Ureter (tissue), 1 donor: ENCODE data around the gene ATAD2B. TPM values are rescaled to one million over a fixed set of nuclear protein-coding genes. Genes with fewer than 3 reads are reported as not detected.

Experiments
- DNase-seq: peaks from one replicate; pipeline ENCODE4 v3.0.0-alpha.2; 2020; ENCODE audit warnings: low spot score
- total RNA-seq: library from RNA; stranded (reverse); gene quantifications from one replicate; pipeline ENCODE4 v1.2.4, GENCODE V29; 2023
- donor health status: DM: yes; HTN: yes; CAD: no.

The ATAD2B gene
- total RNA-seq, 1 donor from 2014 or later, result 48.4 TPM

GRCh38 chr2:23912054-23912453 is 14.9 kb downstream of the ATAD2B start:
- no peak for DNase-seq

- DNase-seq, result no peak
Measured at GRCh38 chr2:23905155-23905554, 21.8 kb downstream of the ATAD2B start.

GRCh38 chr2:23904692-23905091 is 22.2 kb downstream of the ATAD2B start:
- DNase-seq, result no peak

- DNase-seq, result no peak
Measured at GRCh38 chr2:23904215-23904614, 22.7 kb downstream of the ATAD2B start.

GRCh38 chr2:23903034-23903433 is 23.9 kb downstream of the ATAD2B start:
- no peak for DNase-seq

- no peak for DNase-seq
Measured at GRCh38 chr2:23901966-23902846, 24.7 kb downstream of the ATAD2B start.

- DNase-seq, result no peak
Measured at GRCh38 chr2:23900541-23901322, 26.2 kb downstream of the ATAD2B start.

GRCh38 chr2:23900133-23900532 is 26.8 kb downstream of the ATAD2B start:
- DNase-seq, result no peak

GRCh38 chr2:23871206-23871605 is 55.7 kb downstream of the ATAD2B start:
- DNase-seq, result no peak

- no peak for DNase-seq
Measured at GRCh38 chr2:23867449-23867848, 59.5 kb downstream of the ATAD2B start.

- no peak for DNase-seq
Measured at GRCh38 chr2:23862716-23863426, 64.1 kb downstream of the ATAD2B start.

GRCh38 chr2:23861952-23862351 is 65.0 kb downstream of the ATAD2B start:
- DNase-seq, result no peak

GRCh38 chr2:23859983-23860382 is 66.9 kb downstream of the ATAD2B start:
- DNase-seq, result no peak

GRCh38 chr2:23859234-23859633 is 67.7 kb downstream of the ATAD2B start:
- DNase-seq, result no peak

GRCh38 chr2:23850564-23851256 is 76.2 kb downstream of the ATAD2B start:
- no peak for DNase-seq

GRCh38 chr2:23844905-23845304 is 82.0 kb downstream of the ATAD2B start:
- no peak for DNase-seq

GRCh38 chr2:23843051-23843976 is 83.6 kb downstream of the ATAD2B start:
- no peak for DNase-seq

GRCh38 chr2:23839919-23840578 is 86.9 kb downstream of the ATAD2B start:
- no peak for DNase-seq

- no peak for DNase-seq
Measured at GRCh38 chr2:23838996-23839395, 87.9 kb downstream of the ATAD2B start.

- DNase-seq, result no peak
Measured at GRCh38 chr2:23838581-23838980, 88.3 kb downstream of the ATAD2B start.
